Fibroblast of skin of back (primary cell): ENCODE measurements around the gene UGDH.

ENCODE experiments used
- DNase-seq: peaks from one replicate; pipeline ENCODE4 v3.0.0-alpha.2; 2013

Gene UGDH

GRCh38 chr4:39452153-39452859 lies 74.9 kb downstream of the UGDH start:
- no peak for DNase-seq

DNA sequence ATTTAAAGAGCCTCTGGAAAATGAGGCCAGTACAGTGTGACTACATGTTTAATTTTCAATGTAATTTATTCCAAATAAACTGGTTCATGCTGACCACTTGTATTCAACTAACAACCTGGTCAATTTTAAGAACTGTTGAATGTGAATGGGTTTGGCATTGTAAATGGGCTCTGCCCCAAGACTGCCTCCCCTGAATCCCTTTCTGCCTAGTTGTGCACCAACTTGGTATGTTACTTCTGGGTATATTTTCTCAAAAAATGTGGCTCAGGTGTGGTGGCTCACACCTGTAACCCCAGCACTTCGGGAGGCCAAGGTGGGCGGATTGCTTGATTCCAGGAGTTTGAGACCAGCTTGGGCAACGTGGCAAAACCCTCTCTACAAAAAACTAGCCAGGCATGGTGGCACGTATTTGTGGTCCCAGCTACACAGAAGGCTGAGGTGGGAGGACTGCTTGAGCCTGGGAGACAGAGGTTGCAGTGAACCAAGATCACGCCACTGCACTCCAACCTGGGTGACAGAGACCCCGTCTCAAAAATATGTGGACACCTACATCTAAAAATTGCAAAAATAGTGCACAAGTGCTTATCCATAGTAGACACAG lies 75.7 kb downstream of the UGDH start:
- no peak for DNase-seq

DNA sequence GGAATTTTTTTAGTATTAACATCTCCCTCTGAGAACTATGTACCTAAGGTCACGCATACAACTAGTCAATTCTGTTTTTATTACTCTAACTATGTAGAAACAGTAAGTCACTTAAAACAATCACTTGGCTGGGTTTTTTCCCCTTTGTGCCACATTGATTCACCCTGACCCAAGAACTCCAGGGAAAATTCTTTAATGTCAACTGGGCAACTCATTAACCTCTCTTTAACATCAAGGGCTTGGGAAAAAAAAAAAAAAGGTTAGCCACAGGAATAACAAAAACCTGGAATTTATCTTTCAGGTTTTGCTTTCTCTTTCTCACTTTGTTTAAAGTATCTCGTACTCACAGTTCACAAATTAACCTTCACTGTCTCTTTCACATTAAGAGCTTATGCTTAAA lies 76.6 kb downstream of the UGDH start:
- no peak for DNase-seq
